H9 (cell line): Measurements from ENCODE around the gene PPP1R1B. TPM values are rescaled to one million over a fixed set of nuclear protein-coding genes. Genes with fewer than 3 reads are reported as not detected.

Source experiments
- DNase-seq: peaks from one replicate; pipeline ENCODE4 v3.0.0-alpha.2; 2017
- H2AFZ ChIP-seq: one replicate; pipeline ENCODE4 v1.6.1; 2013; ENCODE audit warnings: mild to moderate bottlenecking, low read length, control low read depth, moderate library complexity
- H2AK5ac ChIP-seq: 2 replicates; pipeline ENCODE4 v1.6.1; 2013; ENCODE audit warnings: low read length, control low read depth, mixed read lengths; ENCODE audit not compliant: insufficient read length
- H2BK120ac ChIP-seq: one replicate; pipeline ENCODE4 v1.6.1; 2013; ENCODE audit warnings: low read depth, mild to moderate bottlenecking, low read length, control low read depth, inconsistent platforms; ENCODE audit not compliant: poor library complexity, severe bottlenecking
- H2BK12ac ChIP-seq: 2 replicates; pipeline ENCODE4 v1.6.1; 2013; ENCODE audit warnings: low read length, control low read depth, mixed read lengths, low read depth; ENCODE audit not compliant: insufficient read length
- H2BK15ac ChIP-seq: 2 replicates; pipeline ENCODE4 v1.6.1; 2013; ENCODE audit warnings: low read depth, low read length, control low read depth
- H2BK20ac ChIP-seq: one replicate; pipeline ENCODE4 v1.6.1; 2013; ENCODE audit warnings: low read depth, mild to moderate bottlenecking, low read length, control low read depth, inconsistent platforms; ENCODE audit not compliant: poor library complexity, severe bottlenecking
- H2BK5ac ChIP-seq: 2 replicates; pipeline ENCODE4 v1.6.1; 2013; ENCODE audit warnings: low read length, control low read depth, mixed read lengths; ENCODE audit not compliant: insufficient read length
- H3K14ac ChIP-seq: 2 replicates; pipeline ENCODE4 v1.6.1; 2013; ENCODE audit warnings: low read length, control low read depth; ENCODE audit not compliant: insufficient read depth
- H3K18ac ChIP-seq: 2 replicates; pipeline ENCODE4 v1.6.1; 2013; ENCODE audit warnings: low read depth, mild to moderate bottlenecking, mixed read lengths, low read length, control low read depth; ENCODE audit not compliant: insufficient read length
- H3K23ac ChIP-seq: 2 replicates; pipeline ENCODE4 v1.6.1; 2013; ENCODE audit warnings: low read length, control low read depth, mixed read lengths, low read depth; ENCODE audit not compliant: insufficient read length
- H3K23me2 ChIP-seq: 2 replicates; pipeline ENCODE4 v1.6.1; 2013; ENCODE audit warnings: low read depth, mild to moderate bottlenecking, mixed read lengths, low read length, control low read depth; ENCODE audit not compliant: insufficient read length, poor library complexity, severe bottlenecking
- H3K27ac ChIP-seq: 2 replicates; pipeline ENCODE4 v1.5.1; 2013; ENCODE audit warnings: low read length, control low read depth, mixed read lengths, low read depth; ENCODE audit not compliant: insufficient read length
- H3K27me3 ChIP-seq: 2 replicates; pipeline ENCODE4 v1.6.1; 2013; ENCODE audit warnings: low read length, control low read depth, inconsistent platforms; ENCODE audit not compliant: insufficient read depth
- H3K4ac ChIP-seq: 2 replicates; pipeline ENCODE4 v1.6.1; 2013; ENCODE audit warnings: low read depth, mild to moderate bottlenecking, control low read depth, inconsistent platforms, low read length, moderate library complexity
- H3K4me1 ChIP-seq: 2 replicates; pipeline ENCODE4 v1.6.1; 2013; ENCODE audit warnings: low read length, control low read depth, inconsistent platforms; ENCODE audit not compliant: insufficient read depth
- H3K4me2 ChIP-seq: 2 replicates; pipeline ENCODE4 v1.6.1; 2013; ENCODE audit warnings: low read length, control low read depth, mixed read lengths; ENCODE audit not compliant: insufficient read length, insufficient read depth
- H3K56ac ChIP-seq: 2 replicates; pipeline ENCODE4 v1.6.1; 2013; ENCODE audit warnings: low read depth, mild to moderate bottlenecking, mixed read lengths, low read length, control low read depth; ENCODE audit not compliant: insufficient read length
- H3K79me1 ChIP-seq: 2 replicates; pipeline ENCODE4 v1.6.1; 2013; ENCODE audit warnings: low read depth, mild to moderate bottlenecking, moderate library complexity, low read length, control low read depth, inconsistent platforms; ENCODE audit not compliant: insufficient read depth, poor library complexity, severe bottlenecking
- H3K79me2 ChIP-seq: 2 replicates; pipeline ENCODE4 v1.6.1; 2013; ENCODE audit warnings: low read length, control low read depth, inconsistent platforms; ENCODE audit not compliant: insufficient read depth
- H3K9ac ChIP-seq: 2 replicates; pipeline ENCODE4 v1.6.1; 2013; ENCODE audit warnings: low read length, control low read depth, mixed read lengths; ENCODE audit not compliant: insufficient read length; ENCODE audit errors: extremely low read depth
- H3K9me3 ChIP-seq: one replicate; pipeline ENCODE4 v1.6.1; 2013; ENCODE audit warnings: low read depth, low read length, inconsistent platforms; ENCODE audit not compliant: control insufficient read depth
- H3T11ph ChIP-seq: one replicate; pipeline ENCODE4 v1.6.1; 2013; ENCODE audit warnings: mild to moderate bottlenecking, low read length, control low read depth, inconsistent platforms
- H4K20me1 ChIP-seq: one replicate; pipeline ENCODE4 v1.6.1; 2013; ENCODE audit not compliant: control insufficient read depth, insufficient read length, insufficient read depth
- H4K5ac ChIP-seq: 2 replicates; pipeline ENCODE4 v1.6.1; 2013; ENCODE audit warnings: low read depth, mild to moderate bottlenecking, mixed read lengths, low read length, control low read depth; ENCODE audit not compliant: insufficient read length
- H4K8ac ChIP-seq: replicated peaks from 2 replicates; pipeline ENCODE4 v1.6.1; 2013; ENCODE audit warnings: low read length, control low read depth, mixed read lengths, low read depth; ENCODE audit not compliant: insufficient read length
- H4K91ac ChIP-seq: 2 replicates; pipeline ENCODE4 v1.6.1; 2013; ENCODE audit warnings: low read depth, mild to moderate bottlenecking, moderate library complexity, mixed read lengths, low read length, control low read depth; ENCODE audit not compliant: insufficient read length
- H3K27ac Mint-ChIP-seq, 3 experiments: 2 replicates in 2 of 3; 3 replicates in 1 of 3; pipeline ENCODE4 v1.8.0; 2020 to 2021; ENCODE audit warnings: mixed read lengths in 3 of 3, mild to moderate bottlenecking in 1 of 3, moderate library complexity in 1 of 3
- H3K27me3 Mint-ChIP-seq: 2 replicates; pipeline ENCODE4 v1.8.0; 2021; ENCODE audit warnings: low read depth, mild to moderate bottlenecking, moderate library complexity, mixed read lengths
- H3K36me3 Mint-ChIP-seq, 3 experiments: 2 replicates in 2 of 3; 3 replicates in 1 of 3; pipeline ENCODE4 v1.8.0; 2020 to 2021; ENCODE audit warnings: low read depth in 3 of 3, mixed read lengths in 3 of 3; ENCODE audit not compliant: insufficient read depth in 1 of 3
- H3K4me1 Mint-ChIP-seq, 2 experiments: 2 replicates each; pipeline ENCODE4 v1.8.0; 2020; ENCODE audit warnings: mixed read lengths in 2 of 2
- H3K4me3 Mint-ChIP-seq, 2 experiments: 2 replicates in 1 of 2; 3 replicates in 1 of 2; pipeline ENCODE4 v1.8.0; 2020 to 2021; ENCODE audit warnings: mild to moderate bottlenecking in 2 of 2, mixed read lengths in 2 of 2, moderate library complexity in 1 of 2
- H3K9me3 Mint-ChIP-seq, 2 experiments: 2 replicates in 1 of 2; 3 replicates in 1 of 2; pipeline ENCODE4 v1.8.0; 2020; ENCODE audit warnings: mild to moderate bottlenecking in 2 of 2, mixed read lengths in 2 of 2, moderate library complexity in 1 of 2
- WGBS: extraction: QIAGEN DNeasy Blood & Tissue Kit; methylation state at CpG from one replicate; pipeline ENCODE4 v1.1.7; 2013; ENCODE audit warnings: missing lambda C conversion rate, low lambda C conversion rate, mixed read lengths; ENCODE audit not compliant: insufficient read length; ENCODE audit errors: extremely low coverage; 5-methylcytosine and 5-hydroxymethylcytosine counted together
- total RNA-seq: library from RNA; stranded (reverse); gene quantifications from 2 replicates; pipeline ENCODE4 v1.2.1, GENCODE V29; 2021
- TF ChIP-seq, protein P1 (sequence below): fragments of 200-600 bp; sonication (generic); conservative IDR thresholded peaks from 3 replicates; pipeline ENCODE4 v1.8.0; 2021; ENCODE audit warnings: antibody characterized with exemption, mild to moderate bottlenecking

Gene PPP1R1B
- total RNA-seq, 1 experiment from 2014 or later, result 15.5 TPM

- peaks cover 38% of the 10 kb centered on the region for H3K27me3 Mint-ChIP-seq
Observed at GRCh38 chr17:39629494-39629880, 2.7 kb downstream of the PPP1R1B start.

More at GRCh38 chr17:39629494-39629880, 2.7 kb downstream of the PPP1R1B start:
- no peaks in the 10 kb centered on the region for H3K79me2 ChIP-seq
- H3K23me2 ChIP-seq, result peaks cover 13% of the 10 kb centered on the region
- TF ChIP-seq, protein P1, sequence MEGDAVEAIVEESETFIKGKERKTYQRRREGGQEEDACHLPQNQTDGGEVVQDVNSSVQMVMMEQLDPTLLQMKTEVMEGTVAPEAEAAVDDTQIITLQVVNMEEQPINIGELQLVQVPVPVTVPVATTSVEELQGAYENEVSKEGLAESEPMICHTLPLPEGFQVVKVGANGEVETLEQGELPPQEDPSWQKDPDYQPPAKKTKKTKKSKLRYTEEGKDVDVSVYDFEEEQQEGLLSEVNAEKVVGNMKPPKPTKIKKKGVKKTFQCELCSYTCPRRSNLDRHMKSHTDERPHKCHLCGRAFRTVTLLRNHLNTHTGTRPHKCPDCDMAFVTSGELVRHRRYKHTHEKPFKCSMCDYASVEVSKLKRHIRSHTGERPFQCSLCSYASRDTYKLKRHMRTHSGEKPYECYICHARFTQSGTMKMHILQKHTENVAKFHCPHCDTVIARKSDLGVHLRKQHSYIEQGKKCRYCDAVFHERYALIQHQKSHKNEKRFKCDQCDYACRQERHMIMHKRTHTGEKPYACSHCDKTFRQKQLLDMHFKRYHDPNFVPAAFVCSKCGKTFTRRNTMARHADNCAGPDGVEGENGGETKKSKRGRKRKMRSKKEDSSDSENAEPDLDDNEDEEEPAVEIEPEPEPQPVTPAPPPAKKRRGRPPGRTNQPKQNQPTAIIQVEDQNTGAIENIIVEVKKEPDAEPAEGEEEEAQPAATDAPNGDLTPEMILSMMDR, result no peak
- H4K20me1 ChIP-seq, result no peaks in the 10 kb centered on the region
- H4K91ac ChIP-seq, result no peak overlapping the region
- H3K23ac ChIP-seq, result no peak overlapping the region
- H3K27ac ChIP-seq, result no peak overlapping the region
- H2AFZ ChIP-seq, result no peak overlapping the region
- no peak for DNase-seq
- H3K18ac ChIP-seq, result no peak overlapping the region
- H2BK15ac ChIP-seq, result no peak overlapping the region
- H3K9me3 Mint-ChIP-seq, result no peaks in the 10 kb centered on the region; a peak in 1 of 5 replicates
- H3K4me3 Mint-ChIP-seq, result no peak overlapping the region
- H3K56ac ChIP-seq, result no peak overlapping the region
- no peak overlapping the region for H2BK120ac ChIP-seq
- no peak overlapping the region for H3K4me2 ChIP-seq
- no peak overlapping the region for H2BK5ac ChIP-seq
- H2AK5ac ChIP-seq, result no peak overlapping the region
- H3T11ph ChIP-seq, result no peak overlapping the region
- peaks cover 65 to 80% of the 10 kb centered on the region in 2 experiments for H3K4me1 Mint-ChIP-seq
- H3K9me3 ChIP-seq, result no peaks in the 10 kb centered on the region
- no peak overlapping the region for H3K27ac Mint-ChIP-seq
- H4K8ac ChIP-seq, result no peak overlapping the region
- H3K14ac ChIP-seq, result no peak overlapping the region
- no peak overlapping the region for H3K9ac ChIP-seq
- H2BK12ac ChIP-seq, result no peak overlapping the region
- no peaks in the 10 kb centered on the region for H3K79me1 ChIP-seq
- no peak overlapping the region for H2BK20ac ChIP-seq
- no CpG with 5 or more reads among the region's 3 CpGs for WGBS
- H3K4ac ChIP-seq, result no peak overlapping the region
- no peak overlapping the region for H4K5ac ChIP-seq
- H3K4me1 ChIP-seq, result peaks cover 21% of the 10 kb centered on the region; the same call in 1 of the 2 replicates
- no peaks in the 10 kb centered on the region; a peak in 1 of 7 replicates for H3K36me3 Mint-ChIP-seq
- peaks cover 13% of the 10 kb centered on the region; the same call in 1 of the 2 replicates for H3K27me3 ChIP-seq
